Keratinocyte (primary cell): Measurements from ENCODE around the gene TBL1XR1. TPM values are rescaled to one million over a fixed set of nuclear protein-coding genes. Genes with fewer than 3 reads are reported as not detected.

Source experiments
- DNase-seq: peaks from one replicate; pipeline ENCODE4 v3.0.0-alpha.2; 2011; ENCODE audit warnings: low read depth, missing footprints, low spot score
- FAIRE-seq: peaks from 2 replicates; lab custom pipeline; 2011; peaks lifted over from hg19 to GRCh38; lab: Jason Lieb, UNC
- H2AFZ ChIP-seq: 2 replicates; pipeline ENCODE4 v1.6.0; 2012; ENCODE audit warnings: low read length, control low read depth, inconsistent platforms; ENCODE audit not compliant: control insufficient read depth
- H3K27ac ChIP-seq: 2 replicates; pipeline ENCODE4 v1.5.1; 2011; ENCODE audit warnings: low read length; ENCODE audit not compliant: control insufficient read depth, insufficient read depth
- H3K27me3 ChIP-seq: 3 replicates; pipeline ENCODE4 v1.6.0; 2011; ENCODE audit warnings: low read length; ENCODE audit not compliant: control insufficient read depth, insufficient read depth; ENCODE audit errors: extremely low read depth
- H3K36me3 ChIP-seq, 2 experiments: 2 replicates in 1 of 2; 3 replicates in 1 of 2; pipeline ENCODE4 v1.5.1; 2011; ENCODE audit warnings: low read length in 2 of 2, mild to moderate bottlenecking in 1 of 2; ENCODE audit not compliant: control insufficient read depth in 2 of 2, insufficient read depth in 2 of 2; ENCODE audit errors: extremely low read depth in 1 of 2
- H3K4me1 ChIP-seq: 3 replicates; pipeline ENCODE4 v1.5.1; 2011; ENCODE audit warnings: low read length; ENCODE audit not compliant: control insufficient read depth, insufficient read depth; ENCODE audit errors: extremely low read depth
- H3K4me2 ChIP-seq: 3 replicates; pipeline ENCODE4 v1.6.0; 2011; ENCODE audit warnings: low read depth, low read length; ENCODE audit not compliant: control insufficient read depth, insufficient read depth; ENCODE audit errors: extremely low read depth
- H3K4me3 ChIP-seq, 3 experiments: fragments of 200-600 bp in 1 of 3; sonication (generic) in 1 of 3; 2 replicates in 2 of 3; 3 replicates in 1 of 3; pipeline ENCODE4 v1.5.1; 2011 to 2016; ENCODE audit warnings: low read length in 3 of 3, mild to moderate bottlenecking in 3 of 3, control low read depth in 2 of 3, inconsistent platforms in 1 of 3, low read depth in 1 of 3, mixed read lengths in 1 of 3, mixed run types in 1 of 3, moderate library complexity in 1 of 3; ENCODE audit not compliant: control insufficient read depth in 2 of 3, insufficient read depth in 2 of 3; ENCODE audit errors: extremely low read depth in 1 of 3
- H3K79me2 ChIP-seq: 2 replicates; pipeline ENCODE4 v1.6.0; 2012; ENCODE audit warnings: low read length; ENCODE audit not compliant: control insufficient read depth, insufficient read depth
- H3K9ac ChIP-seq: 3 replicates; pipeline ENCODE4 v1.6.0; 2011; ENCODE audit warnings: low read length; ENCODE audit not compliant: control insufficient read depth, insufficient read depth; ENCODE audit errors: extremely low read depth
- H3K9me1 ChIP-seq: 3 replicates; pipeline ENCODE4 v1.6.0; 2011; ENCODE audit warnings: low read length; ENCODE audit not compliant: control insufficient read depth, insufficient read depth; ENCODE audit errors: extremely low read depth
- H3K9me3 ChIP-seq: 2 replicates; pipeline ENCODE4 v1.5.1; 2012; ENCODE audit warnings: low read depth, low read length; ENCODE audit not compliant: control insufficient read depth
- H4K20me1 ChIP-seq: 3 replicates; pipeline ENCODE4 v1.6.0; 2011; ENCODE audit warnings: low read length; ENCODE audit not compliant: control insufficient read depth, insufficient read depth; ENCODE audit errors: extremely low read depth
- CTCF ChIP-seq, 3 experiments: IDR thresholded peaks in 1 of 3; conservative IDR thresholded peaks in 1 of 3; optimal IDR thresholded peaks in 1 of 3; 2 replicates in 2 of 3; 3 replicates in 1 of 3; pipeline versions ENCODE3 to v1.5.1; 2011; ENCODE audit warnings: low read length in 3 of 3, mild to moderate bottlenecking in 3 of 3, moderate library complexity in 2 of 3, control low read depth in 1 of 3, inconsistent platforms in 1 of 3; ENCODE audit not compliant: insufficient read depth in 2 of 3; ENCODE audit errors: extremely low read depth in 1 of 3
- EZH2 ChIP-seq: IDR thresholded peaks from one replicate; pipeline ENCODE4 v1.6.1; 2012; ENCODE audit warnings: inconsistent platforms, mild to moderate bottlenecking, low read length, moderate library complexity
- dilution Hi-C: fragments of 300-500 bp; cut with MboI; formaldehyde crosslinking; loops from one replicate; pipeline ENCODE4 v1.7.0; 2020; ENCODE audit warnings: low sequenced_read_pairs; ENCODE audit not compliant: extremely low pct_ligation_motif_present
- polyA plus RNA-seq, 5 experiments: library from polyadenylated mRNA; depleted of rRNA in 3 of 5; stranded (reverse) in 3 of 5; stranded (forward) in 1 of 5; unstranded in 1 of 5; fragments of >200 nt; gene quantifications; 1 replicate in 1 of 5; 2 replicates in 3 of 5; 3 replicates in 1 of 5; pipeline versions ENCODE4 v1.2.1 to v1.2.3, GENCODE V29; 2011 to 2012; ENCODE audit warnings: missing spikeins in 2 of 5, low read depth in 1 of 5, low replicate concordance in 1 of 5

Gene TBL1XR1
- polyA plus RNA-seq, 1 donor (not counting 4 experiments of a cell fraction or from before 2014, with no cell fraction given) = 169 TPM

GRCh38 chr3:177109688-177110330, 87.5 kb downstream of the TBL1XR1 start:
- H3K4me2 ChIP-seq = no peak overlapping the region
- FAIRE-seq (no peak), DNase-seq (no peak)
- peaks cover 96% of the 10 kb centered on the region for H3K79me2 ChIP-seq
- dilution Hi-C loops = no loop called here
- H3K9ac ChIP-seq = no peak overlapping the region
- peak overlapping the region; percentile 29 for H3K27ac ChIP-seq
- H2AFZ ChIP-seq = no peak overlapping the region
- H3K4me3 ChIP-seq = no peak overlapping the region
- H3K27me3 ChIP-seq = no peaks in the 10 kb centered on the region
- peaks cover 3% of the 10 kb centered on the region for H3K9me1 ChIP-seq
- H3K36me3 ChIP-seq = peaks cover 0 to 1% of the 10 kb centered on the region in 2 experiments
- TF ChIP-seq EZH2 = no peak
- no peak for TF ChIP-seq CTCF (optimal IDR thresholded peaks at IDR 0.05 in 1 of 3, IDR thresholded peaks at IDR 0.05 in 1 of 3, conservative IDR thresholded peaks at IDR 0.05 in 1 of 3; ENCODE audit: extremely low read depth in 1 of 3, insufficient read depth in 2 of 3, low read length in 3 of 3)
- no peaks in the 10 kb centered on the region for H3K9me3 ChIP-seq
- peaks cover 15% of the 10 kb centered on the region for H3K4me1 ChIP-seq
- H4K20me1 ChIP-seq = peaks cover 6% of the 10 kb centered on the region

GRCh38 chr3:177108648-177109047, 88.6 kb downstream of the TBL1XR1 start:
- dilution Hi-C loops = no loop called here
- H4K20me1 ChIP-seq = peaks cover 6% of the 10 kb centered on the region
- H3K27ac ChIP-seq = no peak overlapping the region
- H3K36me3 ChIP-seq = peaks cover 0 to 1% of the 10 kb centered on the region in 2 experiments
- no peaks in the 10 kb centered on the region for H3K27me3 ChIP-seq
- no peak overlapping the region for H3K9ac ChIP-seq
- H3K4me3 ChIP-seq = no peak overlapping the region
- FAIRE-seq = no peak
- TF ChIP-seq EZH2 = no peak
- TF ChIP-seq CTCF (optimal IDR thresholded peaks at IDR 0.05 in 1 of 3, IDR thresholded peaks at IDR 0.05 in 1 of 3, conservative IDR thresholded peaks at IDR 0.05 in 1 of 3; ENCODE audit: extremely low read depth in 1 of 3, insufficient read depth in 2 of 3, low read length in 3 of 3) = no peak
- peak overlapping the region; percentile 4 for H3K4me2 ChIP-seq
- H2AFZ ChIP-seq = no peak overlapping the region
- DNase-seq = no peak
- H3K9me3 ChIP-seq = no peaks in the 10 kb centered on the region
- H3K4me1 ChIP-seq = peaks cover 15% of the 10 kb centered on the region
- peaks cover 95% of the 10 kb centered on the region for H3K79me2 ChIP-seq
- H3K9me1 ChIP-seq = peaks cover 3% of the 10 kb centered on the region
